Fibroblast of pulmonary artery (primary cell): Measurements from ENCODE around the gene LRRC7.

Experiments
- DNase-seq: peaks from one replicate; pipeline ENCODE4 v3.0.0-alpha.2; 2010; ENCODE audit warnings: low read depth
- H3K4me3 ChIP-seq: replicated peaks from 2 replicates; pipeline ENCODE4 v1.5.1; 2011; ENCODE audit warnings: low read depth, mild to moderate bottlenecking, control low read depth, low read length, moderate library complexity
- CTCF ChIP-seq: IDR thresholded peaks from 2 replicates; pipeline ENCODE4 v1.5.1; 2011; ENCODE audit warnings: mild to moderate bottlenecking, control low read depth, low read length, inconsistent platforms; ENCODE audit errors: missing control alignments

Gene LRRC7

GRCh38 chr1:69638673-69639072, 71.0 kb downstream of the LRRC7 start:
- no peak for TF ChIP-seq CTCF
- no peak for DNase-seq
- no peak overlapping the region for H3K4me3 ChIP-seq

GRCh38 chr1:69639159-69639558, 71.4 kb downstream of the LRRC7 start:
- no peak for TF ChIP-seq CTCF
- no peak for DNase-seq
- no peak overlapping the region for H3K4me3 ChIP-seq

GRCh38 chr1:69643266-69643665, 75.5 kb downstream of the LRRC7 start:
- DNase-seq: peak; percentile 4
- no peak overlapping the region for H3K4me3 ChIP-seq
- no peak for TF ChIP-seq CTCF

- no peak for DNase-seq
- TF ChIP-seq CTCF: no peak
These were observed 77.8 kb downstream of the LRRC7 start for GRCh38 chr1:69645477-69645876.

GRCh38 chr1:69648486-69648885, 80.8 kb downstream of the LRRC7 start:
- TF ChIP-seq CTCF: no peak
- peak; percentile 7 for DNase-seq
- no peak overlapping the region for H3K4me3 ChIP-seq

More at GRCh38 chr1:69645477-69645876, 77.8 kb downstream of the LRRC7 start:
- no peak overlapping the region for H3K4me3 ChIP-seq

- no peak overlapping the region for H3K4me3 ChIP-seq
- DNase-seq: no peak
- TF ChIP-seq CTCF: no peak
These were observed 81.8 kb downstream of the LRRC7 start for GRCh38 chr1:69649383-69649990.

- TF ChIP-seq CTCF: no peak
- no peak overlapping the region for H3K4me3 ChIP-seq
- DNase-seq: no peak
These were observed 83.1 kb downstream of the LRRC7 start for GRCh38 chr1:69650779-69651178.
